Tibial nerve (tissue), 4 donors: Measurements from ENCODE around the gene G6PD. TPM values are rescaled to one million over a fixed set of nuclear protein-coding genes. Genes with fewer than 3 reads are reported as not detected.
A peak's percentile ranks its signal among the peaks of the same experiment; 100 is the strongest.
"Not testable (repeated sequence)": the region's sequence is repeated elsewhere in the genome, so short reads cannot be mapped to it uniquely, and the experiment has no call there.

ENCODE experiments used
- DNase-seq, 2 donors: peaks; one replicate each; pipeline ENCODE4 v3.0.0-alpha.2; 2019; ENCODE audit warnings: low spot score in 2 of 2
- H3K27ac ChIP-seq, 4 donors: fragments of 200-600 bp; sonication (generic) in 3 of 4; one replicate each; pipeline ENCODE4 v1.5.1; 2017 to 2019; ENCODE audit warnings: mild to moderate bottlenecking in 1 of 4
- H3K27me3 ChIP-seq, 2 donors: fragments of 200-600 bp; sonication (generic) in 1 of 2; one replicate each; pipeline versions ENCODE4 v1.5.1 to v1.6.0; 2017 to 2019
- H3K36me3 ChIP-seq, 3 donors: fragments of 200-600 bp; sonication (generic); one replicate each; pipeline ENCODE4 v1.5.1; 2018 to 2019
- H3K4me1 ChIP-seq, 4 donors: fragments of 200-600 bp; sonication (generic) in 3 of 4; one replicate each; pipeline ENCODE4 v1.5.1; 2017 to 2019
- H3K4me3 ChIP-seq, 4 donors: fragments of 200-600 bp; sonication (generic) in 3 of 4; one replicate each; pipeline ENCODE4 v1.5.1; 2017 to 2019; ENCODE audit warnings: mild to moderate bottlenecking in 1 of 4, moderate library complexity in 1 of 4
- H3K9me3 ChIP-seq, 4 donors: fragments of 200-600 bp; sonication (generic) in 3 of 4; one replicate each; pipeline ENCODE4 v1.5.1; 2017 to 2019
- CTCF ChIP-seq, 5 experiments: fragments of 200-600 bp in 3 of 5; fragments of 450-650 bp in 2 of 5; sonication (generic) in 3 of 5; IDR thresholded peaks; one replicate each; pipeline ENCODE4 v1.5.1; 2016 to 2019; ENCODE audit warnings: antibody characterized with exemption in 5 of 5, mild to moderate bottlenecking in 3 of 5, moderate library complexity in 2 of 5
- EP300 ChIP-seq, 2 donors: sonication (generic); formaldehyde crosslinking; IDR thresholded peaks; one replicate each; pipeline ENCODE4 v1.6.1; 2017; ENCODE audit warnings: antibody characterized with exemption in 2 of 2, mild to moderate bottlenecking in 1 of 2
- POLR2A ChIP-seq, 2 donors: fragments of 450-650 bp; IDR thresholded peaks; one replicate each; pipeline ENCODE4 v1.6.1; 2017; ENCODE audit warnings: antibody characterized with exemption in 2 of 2, mild to moderate bottlenecking in 2 of 2, moderate library complexity in 2 of 2
- WGBS, 2 donors: methylation state at CpG; one replicate each; pipeline ENCODE4 v1.1.5; 2018; 5-methylcytosine and 5-hydroxymethylcytosine counted together
- total RNA-seq, 4 donors: library from RNA; depleted of rRNA; stranded (reverse); fragments of >200 nt; gene quantifications; one replicate each; pipeline ENCODE4 v1.1.0, GENCODE V29; 2016

The G6PD gene
- 10 to 100 TPM; 30.6 to 89.7 (median 41.8) TPM for total RNA-seq

- H3K36me3 ChIP-seq = no peaks in the 10 kb centered on the region
- H3K9me3 ChIP-seq = no peaks in the 10 kb centered on the region
- TF ChIP-seq POLR2A (IDR thresholded peaks at IDR 0.05) (no peak), CTCF (IDR thresholded peaks at IDR 0.05) (peak in 1 of 5 experiments; percentile 10), EP300 (IDR thresholded peaks at IDR 0.05) (no peak)
- H3K27ac ChIP-seq = peak within 1 kb of the TSS; percentile 73 to 90 (median 84)
- DNase-seq = peak; percentile 43 to 47
- H3K4me3 ChIP-seq = peak within 1 kb of the TSS; percentile 54 to 72 (median 70)
- peaks cover 0 to 49% (median 8%) of the 10 kb centered on the region in 4 donors for H3K4me1 ChIP-seq
- WGBS, 2 donors = 14 to 43% methylated on average over 3 to 77 of the region's 92 CpGs
- no peaks in the 10 kb centered on the region for H3K27me3 ChIP-seq
Measured at GRCh38 chrX:154546354-154547244, at the start of gene G6PD. TSS of gene G6PD (minus strand) at chrX:154546846. CDS start at chrX:154546155, 691 bp downstream.

DNA sequence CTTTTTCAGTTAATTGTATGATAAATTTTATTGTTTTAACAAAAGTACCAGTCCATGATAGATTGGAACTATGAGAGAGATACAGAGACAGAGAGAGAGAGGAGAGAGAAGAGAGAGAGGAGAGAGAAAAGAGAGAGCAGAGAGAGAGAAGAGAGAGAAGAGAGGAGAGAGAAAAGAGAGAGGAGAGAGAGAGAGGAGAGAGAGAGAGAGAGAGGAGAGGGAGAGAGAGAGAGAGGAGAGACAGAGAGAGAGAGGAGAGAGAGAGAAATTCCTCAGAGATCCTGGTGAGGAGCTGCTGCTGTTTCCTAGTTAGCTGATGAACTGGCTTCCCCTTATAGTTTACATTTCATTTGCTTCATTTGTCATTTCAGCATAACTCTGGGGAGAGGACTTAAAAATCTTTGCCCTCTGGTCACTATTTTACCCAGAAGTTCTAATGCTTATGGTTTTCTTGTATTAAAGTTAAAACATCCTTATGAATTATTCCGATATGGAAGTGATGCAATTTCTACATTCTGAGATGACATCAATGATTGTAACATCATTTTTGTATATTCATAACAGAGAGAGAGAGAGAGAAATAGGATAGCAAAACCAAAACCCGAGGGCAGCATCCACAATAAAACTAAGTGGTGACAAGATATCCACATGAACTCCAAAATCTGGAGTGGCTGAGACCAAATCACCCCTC is 49.1 kb upstream of the G6PD start:
- Histone ChIP-seq H3K27me3 (no peaks in the 10 kb centered on the region), H3K36me3 (no peaks in the 10 kb centered on the region), H3K27ac (no peak overlapping the region), H3K4me3 (no peak overlapping the region), H3K9me3 (no peaks in the 10 kb centered on the region), H3K4me1 (no peaks in the 10 kb centered on the region)
- 62 to 70% methylated on average over 2 of the region's 2 CpGs for WGBS, 2 donors
- DNase-seq = no peak
- no peak for TF ChIP-seq CTCF (IDR thresholded peaks at IDR 0.05)
- TF ChIP-seq EP300 (IDR thresholded peaks at IDR 0.05) = no peak
- no peak for TF ChIP-seq POLR2A (IDR thresholded peaks at IDR 0.05)

DNA sequence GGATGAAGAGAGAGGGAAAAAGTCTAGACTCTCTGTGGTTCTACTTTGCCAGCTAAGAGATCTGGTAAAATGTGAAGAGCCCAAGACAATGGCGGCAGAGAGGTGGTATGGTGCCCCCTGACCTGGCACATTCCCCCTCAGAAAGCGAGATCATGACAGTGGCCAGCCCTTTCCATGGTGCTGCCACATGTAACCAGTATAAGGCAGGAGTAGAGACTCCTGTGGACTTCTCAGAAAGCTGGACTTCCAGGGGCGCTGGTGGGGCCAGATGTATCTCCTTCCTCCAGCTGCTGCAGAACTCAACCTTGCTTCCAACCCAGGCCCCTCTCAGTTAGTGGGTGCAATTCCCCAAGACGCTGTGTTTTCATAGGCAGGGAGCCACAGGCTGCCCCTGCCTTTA is 47.8 kb upstream of the G6PD start:
- H3K27me3 ChIP-seq = no peaks in the 10 kb centered on the region
- no peak overlapping the region for H3K27ac ChIP-seq
- H3K4me1 ChIP-seq = no peaks in the 10 kb centered on the region
- H3K4me3 ChIP-seq = no peak overlapping the region
- H3K36me3 ChIP-seq = no peaks in the 10 kb centered on the region
- no peak for TF ChIP-seq POLR2A (IDR thresholded peaks at IDR 0.05)
- no peak for TF ChIP-seq EP300 (IDR thresholded peaks at IDR 0.05)
- no peak for TF ChIP-seq CTCF (IDR thresholded peaks at IDR 0.05)
- DNase-seq = no peak
- 73 to 81% methylated on average over 3 to 4 of the region's 4 CpGs for WGBS, 2 donors
- no peaks in the 10 kb centered on the region for H3K9me3 ChIP-seq

DNA sequence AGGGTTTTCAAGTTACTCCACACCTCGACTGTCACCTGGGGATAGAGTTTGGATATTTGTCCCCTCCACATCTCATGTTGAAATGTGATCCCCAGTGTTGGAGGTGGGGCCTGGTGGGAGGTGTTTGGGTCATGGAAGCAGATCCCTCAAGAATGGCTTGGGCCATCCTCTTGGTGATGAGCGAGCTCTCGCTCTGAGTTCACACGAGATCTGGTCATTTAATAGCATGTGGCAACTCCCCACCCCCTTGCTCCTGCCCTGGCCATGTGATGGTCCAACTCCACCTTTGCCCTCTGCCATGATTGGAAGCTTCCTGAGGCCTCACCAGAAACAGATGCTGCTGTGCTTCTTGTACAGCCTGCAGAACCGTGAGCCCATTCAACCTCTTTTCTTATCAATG is 46.6 kb upstream of the G6PD start:
- H3K27me3 ChIP-seq = no peaks in the 10 kb centered on the region
- H3K4me3 ChIP-seq = no peak overlapping the region
- no peaks in the 10 kb centered on the region for H3K9me3 ChIP-seq
- TF ChIP-seq EP300 (IDR thresholded peaks at IDR 0.05) (no peak), CTCF (IDR thresholded peaks at IDR 0.05) (no peak)
- H3K27ac ChIP-seq = no peak overlapping the region
- WGBS, 2 donors = 81 to 92% methylated on average over 4 to 5 of the region's 5 CpGs
- no peaks in the 10 kb centered on the region for H3K4me1 ChIP-seq
- H3K36me3 ChIP-seq = no peaks in the 10 kb centered on the region
- DNase-seq = no peak

GRCh38 chrX:154592505-154592904 is 45.9 kb upstream of the G6PD start:
- Histone ChIP-seq H3K4me3 (no peak overlapping the region), H3K36me3 (no peaks in the 10 kb centered on the region), H3K4me1 (no peaks in the 10 kb centered on the region), H3K27ac (no peak overlapping the region), H3K27me3 (no peaks in the 10 kb centered on the region), H3K9me3 (no peaks in the 10 kb centered on the region)
- no peak for DNase-seq
- WGBS, 2 donors = 85 to 97% methylated on average over 5 of the region's 5 CpGs
- TF ChIP-seq EP300 (IDR thresholded peaks at IDR 0.05) = no peak
- no peak for TF ChIP-seq POLR2A (IDR thresholded peaks at IDR 0.05)
- TF ChIP-seq CTCF (IDR thresholded peaks at IDR 0.05) = no peak

DNA sequence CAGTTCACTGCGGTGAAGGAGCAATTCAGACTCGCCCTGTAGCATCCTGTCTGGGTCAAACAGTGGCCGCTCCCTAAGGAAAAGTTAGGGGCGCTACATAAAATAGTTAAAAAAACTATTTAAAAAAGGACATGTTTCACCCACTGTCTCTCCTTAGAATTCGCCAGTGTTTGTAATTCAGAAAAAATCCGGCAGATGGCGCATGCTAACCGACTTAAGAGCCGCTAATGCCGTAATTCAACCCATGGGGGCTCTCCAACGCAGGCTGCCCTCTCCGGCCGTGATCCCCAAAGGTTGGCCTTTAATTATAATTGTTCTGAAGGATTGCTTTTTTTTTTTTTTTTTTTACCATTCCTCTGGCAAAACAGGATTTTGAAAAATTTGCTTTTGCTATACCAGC is 43.8 kb upstream of the G6PD start:
- not testable (repeated sequence) for H3K4me3 ChIP-seq, H3K27me3 ChIP-seq, DNase-seq, H3K27ac ChIP-seq, H3K4me1 ChIP-seq, H3K36me3 ChIP-seq, H3K9me3 ChIP-seq
- WGBS, 2 donors = 42% methylated on average over 4 of the region's 13 CpGs; no CpG with 5 or more reads in 1 of the 2 donors

DNA sequence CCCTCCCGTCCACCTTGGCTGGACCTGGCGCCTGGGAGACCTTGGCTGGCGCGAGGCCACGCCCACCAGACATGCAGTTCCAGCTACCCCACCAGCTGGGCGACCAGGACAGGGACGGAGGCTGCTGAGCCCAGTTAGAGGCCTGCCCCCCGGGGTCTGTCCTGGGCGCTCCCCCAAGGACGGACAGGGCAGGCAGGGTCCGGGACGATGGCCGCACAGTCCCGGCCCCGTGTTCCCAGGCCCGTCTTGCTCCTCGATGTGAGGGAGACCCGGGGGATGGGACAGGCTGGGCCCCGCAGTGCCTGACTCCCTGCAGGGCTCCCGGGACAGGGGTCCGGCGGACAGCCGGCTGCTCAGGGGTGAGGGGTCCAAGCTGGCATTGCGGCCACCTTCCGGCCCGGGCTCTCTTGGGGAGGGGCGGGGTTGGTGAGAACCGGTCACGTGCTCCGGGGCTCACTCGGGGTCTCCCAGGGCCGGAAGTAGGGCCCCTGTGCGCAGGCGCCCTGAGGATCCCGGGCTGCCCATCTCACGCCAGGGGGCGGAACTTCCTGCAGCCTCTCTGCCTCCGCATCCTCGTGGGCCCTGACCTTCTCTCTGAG is 38.0 kb upstream of the G6PD start, which contains the start of gene CTAG1A:
Gene CTAG1A (plus strand): TSS at position 549 of the 599 bp plus-strand sequence. CDS start 74 bp downstream, outside the sequence.
- H3K36me3 ChIP-seq, DNase-seq, H3K4me1 ChIP-seq, H3K9me3 ChIP-seq, H3K4me3 ChIP-seq, H3K27ac ChIP-seq, H3K27me3 ChIP-seq: not testable (repeated sequence)
- WGBS, 2 donors = no CpG with 5 or more reads among the region's 39 CpGs
